Liver (tissue), 9 donors: ENCODE measurements around the gene SNX13. TPM values are rescaled to one million over a fixed set of nuclear protein-coding genes. Genes with fewer than 3 reads are reported as not detected.

ENCODE experiments used
- DNase-seq: peaks from one replicate; pipeline ENCODE4 v3.0.0-alpha.2; 2017; ENCODE audit warnings: low spot score
- H3K27ac ChIP-seq, 2 donors: one replicate each; pipeline ENCODE4 v1.7.0; 2013; ENCODE audit warnings: inconsistent platforms in 2 of 2, low read length in 2 of 2, control low read depth in 1 of 2, low read depth in 1 of 2, mild to moderate bottlenecking in 1 of 2
- H3K27me3 ChIP-seq, 4 donors: one replicate each; pipeline versions ENCODE4 v1.6.1 to v1.7.0; 2013; ENCODE audit warnings: low read length in 3 of 4, inconsistent platforms in 1 of 4, mild to moderate bottlenecking in 1 of 4, moderate library complexity in 1 of 4; ENCODE audit not compliant: control insufficient read depth in 4 of 4, insufficient read depth in 4 of 4
- H3K36me3 ChIP-seq, 4 donors: one replicate each; pipeline versions ENCODE4 v1.6.1 to v1.7.0; 2013; ENCODE audit warnings: low read length in 3 of 4, mild to moderate bottlenecking in 3 of 4, low read depth in 1 of 4, moderate library complexity in 1 of 4; ENCODE audit not compliant: control insufficient read depth in 4 of 4, insufficient read depth in 3 of 4
- H3K4me1 ChIP-seq, 4 donors: one replicate each; pipeline versions ENCODE4 v1.6.1 to v1.7.0; 2013; ENCODE audit warnings: low read length in 3 of 4, mild to moderate bottlenecking in 3 of 4, moderate library complexity in 1 of 4; ENCODE audit not compliant: control insufficient read depth in 4 of 4, insufficient read depth in 4 of 4
- H3K4me3 ChIP-seq, 3 donors: one replicate each; pipeline versions ENCODE4 v1.6.1 to v1.7.0; 2013; ENCODE audit warnings: low read length in 3 of 3, control low read depth in 1 of 3, low read depth in 1 of 3, mild to moderate bottlenecking in 1 of 3
- H3K9ac ChIP-seq, 2 donors: one replicate each; pipeline ENCODE4 v1.7.0; 2013; ENCODE audit warnings: low read length in 2 of 2, mild to moderate bottlenecking in 2 of 2, moderate library complexity in 2 of 2, control low read depth in 1 of 2, low read depth in 1 of 2
- H3K9me3 ChIP-seq, 4 donors: one replicate each; pipeline versions ENCODE4 v1.6.1 to v1.7.0; 2013; ENCODE audit warnings: low read length in 3 of 4; ENCODE audit not compliant: control insufficient read depth in 4 of 4
- CTCF ChIP-seq: fragments of 150-350 bp; IDR thresholded peaks from 2 replicates; pipeline ENCODE4 v1.5.1; 2017; ENCODE audit warnings: improper control_type of control experiment, low read depth, low read length; ENCODE audit not compliant: missing input control
- EGR1 ChIP-seq, 2 donors: IDR thresholded peaks; 2 replicates each; pipeline ENCODE4 v1.6.1; 2016 to 2018; ENCODE audit warnings: antibody characterized with exemption in 2 of 2, low read depth in 2 of 2
- FOXA1 ChIP-seq: IDR thresholded peaks from 2 replicates; pipeline ENCODE4 v1.6.1; 2016; ENCODE audit warnings: antibody characterized with exemption
- FOXA2 ChIP-seq: IDR thresholded peaks from 2 replicates; pipeline ENCODE4 v1.6.1; 2016; ENCODE audit warnings: antibody characterized with exemption
- GABPA ChIP-seq, 2 donors: IDR thresholded peaks in 1 of 2; conservative IDR thresholded peaks in 1 of 2; 2 replicates each; pipeline ENCODE4 v1.6.1; 2016; ENCODE audit warnings: antibody characterized with exemption in 2 of 2, mild to moderate bottlenecking in 1 of 2, moderate library complexity in 1 of 2
- HNF4A ChIP-seq, 2 donors: conservative IDR thresholded peaks; 2 replicates each; pipeline ENCODE4 v1.6.1; 2016; ENCODE audit warnings: antibody characterized with exemption in 2 of 2, mild to moderate bottlenecking in 2 of 2
- HNF4G ChIP-seq: IDR thresholded peaks from 2 replicates; pipeline ENCODE4 v1.6.1; 2016; ENCODE audit warnings: antibody characterized with exemption
- JUND ChIP-seq, 2 donors: IDR thresholded peaks; 2 replicates each; pipeline ENCODE4 v1.6.1; 2016; ENCODE audit warnings: antibody characterized with exemption in 2 of 2
- NR2F2 ChIP-seq: IDR thresholded peaks from 2 replicates; pipeline ENCODE4 v1.6.1; 2016; ENCODE audit warnings: antibody characterized with exemption
- RAD21 ChIP-seq, 2 donors: IDR thresholded peaks; 2 replicates each; pipeline ENCODE4 v1.6.1; 2016; ENCODE audit warnings: antibody characterized with exemption in 2 of 2, mild to moderate bottlenecking in 2 of 2
- REST ChIP-seq: IDR thresholded peaks from 2 replicates; pipeline ENCODE4 v1.6.1; 2016; ENCODE audit warnings: antibody characterized with exemption, mild to moderate bottlenecking
- RXRA ChIP-seq, 2 donors: IDR thresholded peaks; 2 replicates each; pipeline ENCODE4 v1.6.1; 2017 to 2018; ENCODE audit warnings: antibody characterized with exemption in 2 of 2, mild to moderate bottlenecking in 1 of 2
- SP1 ChIP-seq: IDR thresholded peaks from 2 replicates; pipeline ENCODE4 v1.6.1; 2018; ENCODE audit warnings: antibody characterized with exemption, mild to moderate bottlenecking
- TAF1 ChIP-seq: conservative IDR thresholded peaks from 2 replicates; pipeline ENCODE4 v1.6.1; 2016; ENCODE audit warnings: antibody characterized with exemption, mild to moderate bottlenecking
- YY1 ChIP-seq: IDR thresholded peaks from 2 replicates; pipeline ENCODE4 v1.6.1; 2016; ENCODE audit warnings: antibody characterized with exemption, mild to moderate bottlenecking
- ZBTB33 ChIP-seq: IDR thresholded peaks from 2 replicates; pipeline ENCODE4 v1.6.1; 2016; ENCODE audit warnings: antibody characterized with exemption
- WGBS: extraction: QIAGEN DNeasy Blood & Tissue Kit; methylation state at CpG from one replicate; pipeline ENCODE4 v1.1.7; 2013; 5-methylcytosine and 5-hydroxymethylcytosine counted together
- polyA plus RNA-seq, 2 donors: library from polyadenylated mRNA; stranded (reverse) in 1 of 2; unstranded in 1 of 2; fragments of 200-250 nt in 1 of 2; fragments of >200 nt in 1 of 2; fragmentation: Nextera tagmentation in 1 of 2; extraction: Ambion mirVana in 1 of 2; gene quantifications; one replicate each; pipeline versions ENCODE4 v1.2.1 to v1.2.3, GENCODE V29; 2013 to 2015
- total RNA-seq, 2 donors: library from RNA; depleted of rRNA; stranded (reverse); fragments of >200 nt; gene quantifications; one replicate each; pipeline ENCODE4 v1.2.3, GENCODE V29; 2014
- TF ChIP-seq, protein P1 (sequence below): IDR thresholded peaks from 2 replicates; pipeline ENCODE4 v1.6.1; 2016; ENCODE audit warnings: antibody characterized with exemption
- TF ChIP-seq, protein P2 (sequence below): IDR thresholded peaks from 2 replicates; pipeline ENCODE4 v1.6.1; 2016; ENCODE audit warnings: antibody characterized with exemption
- donor health status: healthy.
- donor health status: healthy.
- donor health status: healthy.
- donor health status: healthy.
- donor health status: healthy.

The SNX13 gene
- total and polyA plus RNA-seq, 4 donors: 5.4 to 28.1 (median 14.0) TPM

- no peak overlapping the region for H3K4me3 ChIP-seq
- no peak overlapping the region for H3K27ac ChIP-seq
- 64% methylated on average over 6 of the region's 6 CpGs for WGBS
- DNase-seq: no peak
- no peaks in the 10 kb centered on the region for H3K9me3 ChIP-seq
- no peaks in the 10 kb centered on the region for H3K4me1 ChIP-seq
- no peak overlapping the region for H3K9ac ChIP-seq
- no peaks in the 10 kb centered on the region for H3K27me3 ChIP-seq
- TF ChIP-seq EGR1 (IDR thresholded peaks at IDR 0.05; ENCODE audit: low read depth in 2 of 2) (no peak), HNF4A (conservative IDR thresholded peaks at IDR 0.05) (no peak), GABPA (IDR thresholded peaks at IDR 0.05 in 1 of 2, conservative IDR thresholded peaks at IDR 0.05 in 1 of 2) (no peak), CTCF (no peak), HNF4G (no peak), YY1 (no peak), FOXA2 (no peak), RAD21 (IDR thresholded peaks at IDR 0.05) (no peak), JUND (IDR thresholded peaks at IDR 0.05) (no peak), FOXA1 (no peak), TAF1 (no peak), RXRA (IDR thresholded peaks at IDR 0.05) (no peak), SP1 (no peak), NR2F2 (no peak), REST (no peak), ZBTB33 (no peak)
- TF ChIP-seq, protein P1, sequence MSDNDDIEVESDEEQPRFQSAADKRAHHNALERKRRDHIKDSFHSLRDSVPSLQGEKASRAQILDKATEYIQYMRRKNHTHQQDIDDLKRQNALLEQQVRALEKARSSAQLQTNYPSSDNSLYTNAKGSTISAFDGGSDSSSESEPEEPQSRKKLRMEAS: no peak
- TF ChIP-seq, protein P2, sequence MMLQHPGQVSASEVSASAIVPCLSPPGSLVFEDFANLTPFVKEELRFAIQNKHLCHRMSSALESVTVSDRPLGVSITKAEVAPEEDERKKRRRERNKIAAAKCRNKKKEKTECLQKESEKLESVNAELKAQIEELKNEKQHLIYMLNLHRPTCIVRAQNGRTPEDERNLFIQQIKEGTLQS: no peak
- no peaks in the 10 kb centered on the region for H3K36me3 ChIP-seq
These were observed 153.9 kb downstream of the SNX13 start for GRCh38 chr7:17786314-17786852.
